MG63 (cell line): ENCODE data around the gene SHISA8. TPM values are rescaled to one million over a fixed set of nuclear protein-coding genes. Genes with fewer than 3 reads are reported as not detected.
"Not testable (repeated sequence)": the region's sequence is repeated elsewhere in the genome, so short reads cannot be mapped to it uniquely, and the experiment has no call there.

ENCODE experiments used
- DNase-seq: peaks from one replicate; pipeline ENCODE4 v3.0.0-alpha.2; 2020
- H3K27me3 ChIP-seq: fragments of 250-450 bp; sonication (Bioruptor Pico); 2 replicates; pipeline ENCODE4 v1.5.1; 2020; ENCODE audit warnings: mild to moderate bottlenecking, moderate library complexity
- H3K36me3 ChIP-seq: fragments of 250-450 bp; sonication (Bioruptor Pico); 2 replicates; pipeline ENCODE4 v1.5.1; 2020; ENCODE audit warnings: mild to moderate bottlenecking, moderate library complexity
- H3K4me3 ChIP-seq: fragments of 250-450 bp; sonication (Bioruptor Pico); 2 replicates; pipeline ENCODE4 v1.5.1; 2020; ENCODE audit warnings: mild to moderate bottlenecking, moderate library complexity
- H3K9me3 ChIP-seq: fragments of 250-450 bp; sonication (Bioruptor Pico); 2 replicates; pipeline ENCODE4 v1.5.1; 2020; ENCODE audit warnings: mild to moderate bottlenecking, moderate library complexity
- total RNA-seq: library from RNA; depleted of rRNA; stranded (reverse); fragments of >200 nt; shearing (Covaris generic); gene quantifications from 2 replicates; pipeline ENCODE4 v1.2.3, GENCODE V29; 2014; ENCODE audit warnings: low replicate concordance; rRNA removed

SHISA8 gene
- total RNA-seq: not detected in 2 replicates

- Histone ChIP-seq H3K9me3 (no peaks in the 10 kb centered on the region), H3K4me3 (no peak within 1 kb of the TSS), H3K27me3 (peaks cover 19% of the 10 kb centered on the region), H3K36me3 (no peaks in the 10 kb centered on the region)
- DNase-seq: peak; percentile 39
Measured at GRCh38 chr22:41915035-41915785, at the start of gene SHISA8. TSS of gene SHISA8 (minus strand) at chr22:41915074. CDS start at chr22:41914667, 407 bp downstream.

DNA sequence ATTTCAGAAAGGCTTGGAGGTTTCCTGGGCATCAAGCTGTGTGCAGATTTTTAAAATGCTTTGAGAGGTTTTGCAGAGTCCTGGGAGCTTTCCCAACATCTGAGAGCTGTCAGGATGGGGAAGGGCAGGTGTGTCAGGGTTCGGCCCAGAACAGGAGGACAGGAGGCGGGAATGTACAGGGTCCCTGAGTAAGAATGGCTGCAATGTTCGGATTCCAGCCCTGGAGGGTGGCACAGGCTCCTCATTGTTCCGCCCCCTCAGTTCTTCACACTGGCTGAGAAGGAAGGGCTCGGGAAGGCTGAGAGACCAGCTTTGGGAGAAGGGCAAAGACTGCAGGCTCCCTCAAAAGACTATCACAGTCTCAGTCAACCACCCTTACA is 49.2 kb upstream of the SHISA8 start:
- no peak for DNase-seq
- Histone ChIP-seq H3K27me3 (no peaks in the 10 kb centered on the region), H3K9me3 (no peaks in the 10 kb centered on the region), H3K4me3 (no peak overlapping the region), H3K36me3 (no peaks in the 10 kb centered on the region)

GRCh38 chr22:41963453-41964111 is 48.7 kb upstream of the SHISA8 start:
- Histone ChIP-seq H3K36me3 (no peaks in the 10 kb centered on the region), H3K4me3 (no peak overlapping the region), H3K27me3 (no peaks in the 10 kb centered on the region), H3K9me3 (no peaks in the 10 kb centered on the region)
- DNase-seq: no peak

GRCh38 chr22:41957941-41958556 is 43.2 kb upstream of the SHISA8 start:
- H3K36me3 ChIP-seq: no peaks in the 10 kb centered on the region
- no peak overlapping the region for H3K4me3 ChIP-seq
- no peak for DNase-seq
- no peaks in the 10 kb centered on the region for H3K27me3 ChIP-seq
- H3K9me3 ChIP-seq: no peaks in the 10 kb centered on the region

GRCh38 chr22:41952713-41953112 is 37.8 kb upstream of the SHISA8 start:
- no peak overlapping the region for H3K4me3 ChIP-seq
- H3K36me3 ChIP-seq: no peaks in the 10 kb centered on the region
- H3K27me3 ChIP-seq: no peaks in the 10 kb centered on the region
- no peaks in the 10 kb centered on the region for H3K9me3 ChIP-seq
- no peak for DNase-seq

DNA sequence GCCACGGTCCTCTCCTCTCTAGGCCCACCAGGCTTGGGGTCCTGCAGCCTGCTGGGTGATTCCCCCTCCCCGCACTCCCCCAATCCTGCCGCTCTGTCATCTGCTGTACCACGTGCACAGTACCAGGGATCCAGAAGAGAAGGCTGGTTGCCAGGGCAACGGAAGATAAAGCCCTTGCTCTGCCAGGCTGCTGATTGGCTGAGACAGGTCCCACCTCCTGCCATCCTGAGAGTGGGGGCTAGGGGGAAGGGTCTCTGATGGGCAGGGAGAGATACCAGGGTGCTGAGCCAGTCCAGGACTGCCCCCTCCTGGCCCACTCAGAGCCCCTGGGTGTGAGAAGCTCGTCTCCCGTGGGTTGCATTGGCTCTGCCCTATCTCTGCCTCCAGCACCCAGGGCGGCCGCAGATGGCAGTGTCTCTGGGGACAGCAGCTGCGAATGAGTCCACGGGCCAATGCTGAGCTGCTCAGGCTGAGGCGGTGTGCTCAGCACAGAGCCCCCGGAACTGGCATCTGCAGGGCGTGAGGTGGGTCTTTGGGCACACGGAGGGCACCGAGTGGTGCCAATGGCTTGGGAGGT is 37.1 kb upstream of the SHISA8 start, which contains the start of gene SMIM45:
Gene SMIM45 (plus strand): TSS at position 253 of the 577 bp plus-strand sequence.
- no peaks in the 10 kb centered on the region for H3K36me3 ChIP-seq
- H3K9me3 ChIP-seq: no peaks in the 10 kb centered on the region
- H3K27me3 ChIP-seq: no peaks in the 10 kb centered on the region
- no peak for DNase-seq
- no peak within 1 kb of the TSS for H3K4me3 ChIP-seq

DNA sequence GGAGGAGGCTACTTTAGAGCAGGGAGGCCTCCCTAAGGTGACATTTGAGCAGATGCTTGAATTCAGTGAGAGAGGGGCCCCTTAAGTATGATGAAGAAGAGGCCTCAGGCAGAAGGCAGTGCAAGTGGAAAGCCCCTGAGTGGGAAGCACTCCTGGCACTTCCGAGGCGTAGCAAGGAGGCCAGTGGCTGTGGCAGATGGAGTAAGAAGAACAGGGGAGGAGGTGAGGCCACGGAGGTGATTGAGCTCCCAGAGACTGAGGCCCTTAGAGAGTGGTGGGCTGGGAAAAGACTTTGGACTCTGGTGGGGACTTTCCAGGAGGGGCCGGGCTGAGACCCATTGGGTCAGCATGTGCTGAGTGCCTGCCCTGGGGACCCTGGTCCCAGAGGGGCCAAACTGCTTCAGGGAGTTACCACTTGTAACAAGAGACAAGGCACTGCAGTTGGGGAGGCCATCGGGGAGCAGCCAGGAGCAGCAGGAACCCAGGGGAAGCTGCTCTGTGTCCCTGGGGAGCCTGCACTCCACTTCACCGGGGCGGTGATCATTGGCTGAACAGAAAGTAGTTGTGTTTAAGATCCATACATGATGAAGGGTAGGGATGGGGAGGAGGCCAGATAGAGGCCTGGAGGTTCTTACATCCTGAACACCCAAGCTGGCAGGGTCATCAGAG is 34.6 kb upstream of the SHISA8 start:
- Histone ChIP-seq H3K9me3 (no peaks in the 10 kb centered on the region), H3K36me3 (peaks cover 15% of the 10 kb centered on the region), H3K27me3 (no peaks in the 10 kb centered on the region), H3K4me3 (no peak overlapping the region)
- DNase-seq: no peak

- not testable (repeated sequence) for H3K27me3 ChIP-seq, H3K9me3 ChIP-seq, H3K4me3 ChIP-seq, DNase-seq
- H3K36me3 ChIP-seq: peaks cover 18% of the 10 kb centered on the region
Measured at GRCh38 chr22:41948928-41949296, 34.0 kb upstream of the SHISA8 start.

GRCh38 chr22:41948142-41948541 is 33.3 kb upstream of the SHISA8 start:
- no peak for DNase-seq
- no peak overlapping the region for H3K4me3 ChIP-seq

DNA sequence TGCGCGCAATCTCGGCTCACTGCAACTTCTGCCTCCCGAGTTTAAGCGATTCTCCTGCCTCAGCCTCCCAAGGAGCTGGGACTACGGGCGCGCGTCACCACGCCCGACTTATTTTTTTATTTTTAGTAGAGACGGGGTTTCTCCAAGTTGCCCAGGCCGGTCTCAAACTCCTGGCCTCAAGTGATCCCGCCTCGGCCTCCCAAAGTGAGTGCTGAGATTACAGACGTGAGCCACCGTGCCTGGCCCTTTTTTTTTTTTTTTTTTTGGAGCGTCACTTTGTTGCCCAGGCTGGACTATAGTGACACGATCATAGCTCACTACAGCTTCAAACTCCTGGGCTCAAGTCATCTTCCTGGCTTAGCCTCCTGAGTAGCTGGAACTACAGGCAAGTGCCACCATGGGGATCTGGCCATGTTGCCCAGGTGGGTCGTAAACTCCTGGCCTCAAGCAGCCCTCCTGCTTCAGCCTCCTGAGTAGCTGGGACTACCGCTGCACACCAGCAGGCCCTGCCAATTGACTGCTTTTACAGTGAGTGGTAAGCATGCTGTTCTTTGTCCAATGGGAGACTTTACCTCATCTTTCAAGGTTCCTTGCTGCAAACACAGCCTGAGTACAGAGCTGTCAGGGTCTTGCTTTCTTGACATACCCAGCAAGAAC is 32.7 kb upstream of the SHISA8 start:
- H3K4me3 ChIP-seq: peak overlapping the region; percentile 64
- no peaks in the 10 kb centered on the region for H3K9me3 ChIP-seq
- peaks cover 30% of the 10 kb centered on the region for H3K36me3 ChIP-seq
- no peaks in the 10 kb centered on the region for H3K27me3 ChIP-seq
- DNase-seq: no peak

More at GRCh38 chr22:41948142-41948541, 33.3 kb upstream of the SHISA8 start:
- Histone ChIP-seq H3K9me3 (no peaks in the 10 kb centered on the region), H3K27me3 (no peaks in the 10 kb centered on the region), H3K36me3 (peaks cover 25% of the 10 kb centered on the region)

- DNase-seq: peak; percentile 96
- Histone ChIP-seq H3K4me3 (peak within 1 kb of the TSS; percentile 64), H3K27me3 (no peaks in the 10 kb centered on the region), H3K9me3 (no peaks in the 10 kb centered on the region), H3K36me3 (peaks cover 36% of the 10 kb centered on the region)
Measured at GRCh38 chr22:41946629-41947423, 32.0 kb upstream of the SHISA8 start, which contains the start of gene CENPM. TSS of gene CENPM (minus strand) at chr22:41947152. CDS start at chr22:41947076, 76 bp downstream.

GRCh38 chr22:41943661-41944209 is 28.9 kb upstream of the SHISA8 start:
- Histone ChIP-seq H3K9me3 (no peaks in the 10 kb centered on the region), H3K27me3 (no peaks in the 10 kb centered on the region), H3K36me3 (peaks cover 61% of the 10 kb centered on the region), H3K4me3 (no peak overlapping the region)
- DNase-seq: no peak

DNA sequence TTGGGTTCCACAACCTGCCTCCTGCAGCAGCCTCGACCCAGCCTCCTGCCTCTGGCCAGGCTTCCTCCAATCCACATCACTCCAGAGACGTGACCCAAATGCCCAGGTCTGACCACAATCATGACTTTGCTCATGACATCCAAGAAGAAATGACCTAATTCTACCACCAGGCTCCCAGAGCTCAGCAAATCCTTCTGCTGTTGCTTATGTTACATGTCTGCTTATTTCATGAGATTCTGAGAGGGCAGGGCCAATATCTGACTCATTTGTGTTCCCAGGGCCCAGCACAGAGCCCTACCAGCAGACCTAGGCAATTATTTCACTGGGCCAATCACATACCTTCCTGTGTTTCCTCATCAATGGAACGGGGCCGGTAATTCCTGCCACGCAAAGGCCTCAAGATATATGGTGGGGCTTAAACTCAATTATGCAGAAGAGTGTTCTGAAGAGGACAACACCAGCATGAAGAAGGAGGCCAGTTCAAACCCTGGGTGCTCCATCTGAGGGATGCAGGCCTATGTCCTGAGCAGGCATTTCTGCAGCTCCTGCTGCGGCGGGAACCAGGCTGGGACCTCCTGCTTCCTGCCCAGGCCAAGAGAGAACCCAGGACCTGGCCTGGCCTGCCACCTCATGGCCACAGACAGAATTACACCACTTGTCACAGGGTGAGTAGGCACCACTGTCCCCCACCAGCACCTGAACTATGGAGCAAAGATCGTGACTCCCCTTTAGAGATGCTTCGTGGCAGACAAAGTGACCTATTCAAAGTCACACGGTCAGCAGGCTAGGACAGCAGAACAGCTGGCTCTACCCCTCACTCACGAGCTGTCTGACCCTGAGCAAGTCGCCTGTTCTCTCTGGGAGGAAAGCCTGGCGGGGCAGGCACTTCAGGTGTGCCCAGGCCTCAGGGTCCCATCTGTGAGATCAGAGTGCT is 26.2 kb upstream of the SHISA8 start:
- no peaks in the 10 kb centered on the region for H3K9me3 ChIP-seq
- peaks cover 75% of the 10 kb centered on the region for H3K36me3 ChIP-seq
- no peaks in the 10 kb centered on the region for H3K27me3 ChIP-seq
- peak; percentile 70 for DNase-seq
- no peak overlapping the region for H3K4me3 ChIP-seq
